ENCODE data around the gene MAGEA1. TPM values are rescaled to one million over a fixed set of nuclear protein-coding genes. Genes with fewer than 3 reads are reported as not detected.

Gene MAGEA1
- total RNA-seq, 1 experiment from 2014 or later = not detected

GRCh38 chrX:153153516-153153915, 25.6 kb upstream of the MAGEA1 start:
- Histone ChIP-seq H3K36me3 (ENCODE audit: control insufficient read depth, insufficient read depth, low read length) (no peaks in the 10 kb centered on the region), H3K4me3 (ENCODE audit: low read depth, low read length) (no peak overlapping the region), H3K9me3 (no peaks in the 10 kb centered on the region), H3K4me1 (no peaks in the 10 kb centered on the region), H3K27me3 (replicated peaks; ENCODE audit: control insufficient read depth, insufficient read depth, low read length) (no peaks in the 10 kb centered on the region)
- no TSS peak for BruUV-seq (replicated peaks)
- no peaks in the 10 kb centered on the region for H3K36me3 Mint-ChIP-seq (ENCODE audit: insufficient read depth, unreplicated experiment)
- no peaks in the 10 kb centered on the region for H3K9me3 Mint-ChIP-seq (ENCODE audit: unreplicated experiment)
- H3K27me3 Mint-ChIP-seq (ENCODE audit: insufficient read depth, unreplicated experiment) = peaks cover 13% of the 10 kb centered on the region
- H3K4me1 Mint-ChIP-seq (ENCODE audit: low read depth, unreplicated experiment) = no peaks in the 10 kb centered on the region
- intact Hi-C loops (cut with micrococcal nuclease; ENCODE audit: unreplicated experiment) = no loop called here
- TF ChIP-seq, protein P1, sequence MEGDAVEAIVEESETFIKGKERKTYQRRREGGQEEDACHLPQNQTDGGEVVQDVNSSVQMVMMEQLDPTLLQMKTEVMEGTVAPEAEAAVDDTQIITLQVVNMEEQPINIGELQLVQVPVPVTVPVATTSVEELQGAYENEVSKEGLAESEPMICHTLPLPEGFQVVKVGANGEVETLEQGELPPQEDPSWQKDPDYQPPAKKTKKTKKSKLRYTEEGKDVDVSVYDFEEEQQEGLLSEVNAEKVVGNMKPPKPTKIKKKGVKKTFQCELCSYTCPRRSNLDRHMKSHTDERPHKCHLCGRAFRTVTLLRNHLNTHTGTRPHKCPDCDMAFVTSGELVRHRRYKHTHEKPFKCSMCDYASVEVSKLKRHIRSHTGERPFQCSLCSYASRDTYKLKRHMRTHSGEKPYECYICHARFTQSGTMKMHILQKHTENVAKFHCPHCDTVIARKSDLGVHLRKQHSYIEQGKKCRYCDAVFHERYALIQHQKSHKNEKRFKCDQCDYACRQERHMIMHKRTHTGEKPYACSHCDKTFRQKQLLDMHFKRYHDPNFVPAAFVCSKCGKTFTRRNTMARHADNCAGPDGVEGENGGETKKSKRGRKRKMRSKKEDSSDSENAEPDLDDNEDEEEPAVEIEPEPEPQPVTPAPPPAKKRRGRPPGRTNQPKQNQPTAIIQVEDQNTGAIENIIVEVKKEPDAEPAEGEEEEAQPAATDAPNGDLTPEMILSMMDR (IDR thresholded peaks at IDR 0.05; ENCODE audit: insufficient read depth in 1 of 2, low read depth in 1 of 2, low read length in 1 of 2, severe bottlenecking in 1 of 2, unreplicated experiment in 1 of 2) = no peak
- no peak overlapping the region for H3K27ac Mint-ChIP-seq (ENCODE audit: unreplicated experiment)
- H3K4me3 Mint-ChIP-seq (ENCODE audit: unreplicated experiment) = no peak overlapping the region
- CTCF ChIA-PET = no interaction called here
- no peak for DNase-seq
- POLR2A ChIA-PET = no interaction called here

DNA sequence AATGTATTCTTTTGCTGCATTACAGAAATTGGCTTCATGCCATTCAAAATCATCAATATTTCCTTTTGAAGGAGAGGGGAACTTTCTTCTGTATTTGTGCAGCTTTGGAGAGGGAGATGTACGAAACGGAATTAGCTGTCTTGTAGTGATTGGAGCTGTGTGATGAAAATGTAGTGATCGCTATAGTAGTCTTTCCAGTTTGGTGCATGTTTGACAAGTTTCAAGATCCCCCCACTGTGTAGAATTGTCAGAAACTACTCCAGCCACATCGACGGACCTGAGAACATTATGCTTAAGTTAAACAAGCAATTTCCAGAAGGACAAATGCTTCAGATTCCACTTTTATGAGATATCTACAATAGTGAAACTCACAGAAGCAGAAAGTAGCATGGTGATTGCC, 21.6 kb upstream of the MAGEA1 start:
- H3K27ac Mint-ChIP-seq (ENCODE audit: unreplicated experiment) = no peak overlapping the region
- H3K4me3 Mint-ChIP-seq (ENCODE audit: unreplicated experiment) = no peak overlapping the region
- intact Hi-C loops (cut with micrococcal nuclease; ENCODE audit: unreplicated experiment) = no loop called here
- no peaks in the 10 kb centered on the region for H3K9me3 Mint-ChIP-seq (ENCODE audit: unreplicated experiment)
- DNase-seq = no peak
- no peaks in the 10 kb centered on the region for H3K4me1 Mint-ChIP-seq (ENCODE audit: low read depth, unreplicated experiment)
- H3K27me3 Mint-ChIP-seq (ENCODE audit: insufficient read depth, unreplicated experiment) = peaks cover 13% of the 10 kb centered on the region
- no peaks in the 10 kb centered on the region for H3K36me3 ChIP-seq (ENCODE audit: control insufficient read depth, insufficient read depth, low read length)
- no peak overlapping the region for H3K4me3 ChIP-seq (ENCODE audit: low read depth, low read length)
- H3K9me3 ChIP-seq = no peaks in the 10 kb centered on the region
- POLR2A ChIA-PET = no interaction called here
- no peaks in the 10 kb centered on the region for H3K27me3 ChIP-seq (replicated peaks; ENCODE audit: control insufficient read depth, insufficient read depth, low read length)
- no peaks in the 10 kb centered on the region for H3K4me1 ChIP-seq
- CTCF ChIA-PET = no interaction called here
- TF ChIP-seq, protein P1 (IDR thresholded peaks at IDR 0.05; ENCODE audit: insufficient read depth in 1 of 2, low read depth in 1 of 2, low read length in 1 of 2, severe bottlenecking in 1 of 2, unreplicated experiment in 1 of 2) = no peak
- no TSS peak for BruUV-seq (replicated peaks)
- H3K36me3 Mint-ChIP-seq (ENCODE audit: insufficient read depth, unreplicated experiment) = no peaks in the 10 kb centered on the region

DNA sequence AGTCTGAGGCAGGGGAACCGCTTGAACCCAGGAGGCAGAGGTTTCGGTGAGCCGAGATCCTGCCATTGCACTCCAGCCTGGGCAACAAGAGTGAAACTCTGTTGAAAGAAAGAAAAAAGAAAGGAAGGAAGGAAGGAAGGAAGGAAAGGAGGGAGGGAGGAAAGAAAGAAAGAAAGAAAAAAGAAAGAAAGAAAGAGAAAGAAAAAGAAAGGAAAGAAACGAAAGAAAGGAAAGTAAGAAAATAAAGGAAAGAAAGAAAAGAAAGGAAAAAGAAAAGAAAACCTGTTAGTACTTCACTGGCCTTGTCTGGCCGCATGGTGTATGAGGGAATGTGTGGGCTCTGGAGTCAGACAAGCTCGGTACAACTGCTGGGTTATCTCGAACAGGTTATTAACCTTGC, 20.8 kb upstream of the MAGEA1 start:
- Histone ChIP-seq H3K27me3 (replicated peaks; ENCODE audit: control insufficient read depth, insufficient read depth, low read length) (no peaks in the 10 kb centered on the region), H3K4me3 (ENCODE audit: low read depth, low read length) (no peak overlapping the region), H3K4me1 (no peaks in the 10 kb centered on the region), H3K9me3 (no peaks in the 10 kb centered on the region), H3K36me3 (ENCODE audit: control insufficient read depth, insufficient read depth, low read length) (no peaks in the 10 kb centered on the region)
- CTCF ChIA-PET = no interaction called here
- Mint-ChIP-seq H3K4me3 (ENCODE audit: unreplicated experiment) (no peak overlapping the region), H3K36me3 (ENCODE audit: insufficient read depth, unreplicated experiment) (no peaks in the 10 kb centered on the region), H3K27ac (ENCODE audit: unreplicated experiment) (no peak overlapping the region), H3K4me1 (ENCODE audit: low read depth, unreplicated experiment) (no peaks in the 10 kb centered on the region), H3K9me3 (ENCODE audit: unreplicated experiment) (no peaks in the 10 kb centered on the region), H3K27me3 (ENCODE audit: insufficient read depth, unreplicated experiment) (peaks cover 13% of the 10 kb centered on the region)
- POLR2A ChIA-PET = no interaction called here
- TF ChIP-seq, protein P1 (IDR thresholded peaks at IDR 0.05; ENCODE audit: insufficient read depth in 1 of 2, low read depth in 1 of 2, low read length in 1 of 2, severe bottlenecking in 1 of 2, unreplicated experiment in 1 of 2) = no peak
- BruUV-seq (replicated peaks) = no TSS peak
- DNase-seq = no peak
- intact Hi-C loops (cut with micrococcal nuclease; ENCODE audit: unreplicated experiment) = no loop called here

Data from Caco-2 (cell line).